ENCODE results near the gene FYCO1. TPM values are rescaled to one million over a fixed set of nuclear protein-coding genes. Genes with fewer than 3 reads are reported as not detected.

FYCO1 gene
- total and polyA plus RNA-seq, 9 of the 15 experiments (the other 6 are each of a cell fraction or from before 2014, with no cell fraction given) = 2.1 to 13.8 (median 7.4) TPM

GRCh38 chr3:45995236-45996192 lies at the start of gene FYCO1 (continued):
- TF ChIP-seq IRF9 (tag; IDR thresholded peaks at IDR 0.05) (0 out of 2 replicates have a peak, but pooled peaks have one; percentile 3), ZBTB8A (IDR thresholded peaks at IDR 0.05; ENCODE audit: partially characterized antibody) (no peak), GTF2F1 (IDR thresholded peaks at IDR 0.05; ENCODE audit: low read depth, low read length) (no peak), GTF2E2 (tag; IDR thresholded peaks at IDR 0.05) (no peak; the same call in 1 of the 2 replicates), NEUROD1 (IDR thresholded peaks at IDR 0.05; ENCODE audit: borderline replicate concordance, low read depth, low read length, partially characterized antibody) (peak; percentile 27), CREM (IDR thresholded peaks at IDR 0.05; ENCODE audit: low read depth) (peak; percentile 94), MCM7 (IDR thresholded peaks at IDR 0.05) (no peak), HCFC1 (IDR thresholded peaks at IDR 0.05; ENCODE audit: low read depth, low read length) (peak; percentile 99), ZNF232 (CRISPR knock-in tag; IDR thresholded peaks at IDR 0.05) (0 out of 2 replicates have a peak, but pooled peaks have one; percentile 66), PKNOX1 (IDR thresholded peaks at IDR 0.05) (peak; percentile 55), HNRNPK (IDR thresholded peaks at IDR 0.05; ENCODE audit: low read depth, low read length, poor library complexity, severe bottlenecking) (no peak), MYC (IDR thresholded peaks at IDR 0.05; ENCODE audit: low read depth, low read length) (peak; percentile 82), MYC (CRISPR knock-in tag; IDR thresholded peaks at IDR 0.05; ENCODE audit: borderline replicate concordance, low read depth) (peak; percentile 78; the same call in 1 of the 2 replicates), SAP30 (IDR thresholded peaks at IDR 0.05; ENCODE audit: borderline replicate concordance, insufficient read depth, low read depth, low read length, poor library complexity, severe bottlenecking) (peak; percentile 80), CTBP1 (IDR thresholded peaks at IDR 0.05; ENCODE audit: borderline replicate concordance) (peak; percentile 57; the same call in 1 of the 2 replicates), ZBTB1 (CRISPR knock-in tag; IDR thresholded peaks at IDR 0.05; ENCODE audit: borderline replicate concordance, low read depth) (0 out of 2 replicates have a peak, but pooled peaks have one; percentile 69), ERF (CRISPR knock-in tag; IDR thresholded peaks at IDR 0.05) (peak; percentile 11; the same call in 1 of the 2 replicates), ZBTB12 (CRISPR knock-in tag; IDR thresholded peaks at IDR 0.05) (peak; percentile 55; the same call in 1 of the 2 replicates), MAZ (CRISPR knock-in tag; conservative IDR thresholded peaks at IDR 0.05 in 1 of 2, IDR thresholded peaks at IDR 0.05 in 1 of 2) (peak; percentile 91 to 97), HNRNPH1 (optimal IDR thresholded peaks at IDR 0.05; ENCODE audit: low read depth, low read length) (no peak), ZFX (CRISPR knock-in tag; IDR thresholded peaks at IDR 0.05) (peak; percentile 99), MTF1 (CRISPR knock-in tag; IDR thresholded peaks at IDR 0.05; ENCODE audit: borderline replicate concordance) (no peak)

All from K562 (cell line).